GM12878 (cell line): Measurements from ENCODE around the gene CCDC28B.

ENCODE experiments used
- MXI1 ChIP-seq: fragments of 150-350 bp; IDR thresholded peaks from 2 replicates; pipeline ENCODE4 v1.6.1; 2011; ENCODE audit warnings: low read depth, mild to moderate bottlenecking, inconsistent platforms, low read length, improper control_type of control experiment
- POLR2AphosphoS5 ChIP-seq: IDR thresholded peaks from 2 replicates; pipeline ENCODE4 v1.6.1; 2011; ENCODE audit warnings: mild to moderate bottlenecking, low read length, inconsistent platforms
- RAD51 ChIP-seq: fragments of 450-650 bp; IDR thresholded peaks from 2 replicates; pipeline ENCODE4 v1.6.1; 2016; ENCODE audit warnings: moderate library complexity, mild to moderate bottlenecking, inconsistent platforms
- SMAD1 ChIP-seq: fragments of 450-650 bp; IDR thresholded peaks from 2 replicates; pipeline ENCODE4 v1.6.1; 2018; ENCODE audit warnings: mild to moderate bottlenecking, low read depth; ENCODE audit not compliant: partially characterized antibody
- TF ChIP-seq, protein P1 (sequence below): IDR thresholded peaks from 2 replicates; pipeline ENCODE4 v1.6.1; 2012; ENCODE audit warnings: low read depth, low read length, improper control_type of control experiment
- TF ChIP-seq, protein P2 (sequence below), 3 experiments: IDR thresholded peaks in 2 of 3; conservative IDR thresholded peaks in 1 of 3; 2 replicates each; pipeline ENCODE4 v1.5.1; 2011; ENCODE audit warnings: low read depth in 3 of 3, low read length in 3 of 3, mild to moderate bottlenecking in 3 of 3, control low read depth in 2 of 3, moderate library complexity in 2 of 3, inconsistent platforms in 1 of 3, mixed read lengths in 1 of 3; ENCODE audit not compliant: control insufficient read depth in 2 of 3, insufficient read depth in 1 of 3; ENCODE audit errors: extremely low read depth in 1 of 3

DNA sequence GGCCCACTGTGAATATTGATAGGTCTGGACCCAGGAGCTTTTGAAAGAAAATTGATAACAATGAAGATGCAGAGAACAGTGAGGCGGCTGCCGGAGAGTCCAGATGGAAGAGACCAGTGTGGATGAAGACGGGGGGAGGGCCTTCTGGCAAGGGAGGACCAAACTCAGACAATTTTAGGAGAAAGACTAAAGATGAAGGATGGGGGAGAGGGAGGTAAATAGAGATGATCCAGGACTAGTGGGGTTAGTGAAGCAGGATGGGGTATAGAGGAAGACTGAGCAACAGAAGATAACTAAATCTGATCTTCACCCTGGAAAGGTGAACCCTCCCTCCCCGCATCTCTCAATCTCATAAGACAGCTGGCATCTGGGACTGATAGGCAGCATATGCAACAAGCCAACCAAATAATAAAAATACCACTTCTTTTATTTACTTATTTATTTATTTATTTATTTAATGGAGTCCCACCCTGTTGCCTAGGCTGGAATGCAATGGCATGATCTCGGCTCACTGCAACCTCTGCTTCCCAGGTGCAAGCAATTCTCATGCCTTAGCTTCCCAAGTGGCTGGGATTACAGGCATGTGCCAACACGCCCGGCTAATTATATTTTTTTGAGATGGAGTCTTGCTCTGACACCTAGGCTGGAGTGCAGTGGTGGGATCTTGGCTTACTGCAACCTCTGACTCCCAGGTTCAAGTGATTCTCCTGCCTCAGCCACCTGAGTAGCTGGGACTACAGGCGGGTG, 32.3 kb downstream of the CCDC28B start:
- TF ChIP-seq, protein P1, sequence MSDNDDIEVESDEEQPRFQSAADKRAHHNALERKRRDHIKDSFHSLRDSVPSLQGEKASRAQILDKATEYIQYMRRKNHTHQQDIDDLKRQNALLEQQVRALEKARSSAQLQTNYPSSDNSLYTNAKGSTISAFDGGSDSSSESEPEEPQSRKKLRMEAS: no peak
- TF ChIP-seq, protein P2, sequence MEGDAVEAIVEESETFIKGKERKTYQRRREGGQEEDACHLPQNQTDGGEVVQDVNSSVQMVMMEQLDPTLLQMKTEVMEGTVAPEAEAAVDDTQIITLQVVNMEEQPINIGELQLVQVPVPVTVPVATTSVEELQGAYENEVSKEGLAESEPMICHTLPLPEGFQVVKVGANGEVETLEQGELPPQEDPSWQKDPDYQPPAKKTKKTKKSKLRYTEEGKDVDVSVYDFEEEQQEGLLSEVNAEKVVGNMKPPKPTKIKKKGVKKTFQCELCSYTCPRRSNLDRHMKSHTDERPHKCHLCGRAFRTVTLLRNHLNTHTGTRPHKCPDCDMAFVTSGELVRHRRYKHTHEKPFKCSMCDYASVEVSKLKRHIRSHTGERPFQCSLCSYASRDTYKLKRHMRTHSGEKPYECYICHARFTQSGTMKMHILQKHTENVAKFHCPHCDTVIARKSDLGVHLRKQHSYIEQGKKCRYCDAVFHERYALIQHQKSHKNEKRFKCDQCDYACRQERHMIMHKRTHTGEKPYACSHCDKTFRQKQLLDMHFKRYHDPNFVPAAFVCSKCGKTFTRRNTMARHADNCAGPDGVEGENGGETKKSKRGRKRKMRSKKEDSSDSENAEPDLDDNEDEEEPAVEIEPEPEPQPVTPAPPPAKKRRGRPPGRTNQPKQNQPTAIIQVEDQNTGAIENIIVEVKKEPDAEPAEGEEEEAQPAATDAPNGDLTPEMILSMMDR (IDR thresholded peaks at IDR 0.05 in 2 of 3, conservative IDR thresholded peaks at IDR 0.05 in 1 of 3; ENCODE audit: control insufficient read depth in 2 of 3, extremely low read depth in 1 of 3, insufficient read depth in 1 of 3, low read depth in 3 of 3, low read length in 3 of 3): no peak
- TF ChIP-seq MXI1 (no peak), RAD51 (no peak), POLR2AphosphoS5 (no peak), SMAD1 (no peak)
